Measurements from ENCODE around the gene POLR2H. TPM values are rescaled to one million over a fixed set of nuclear protein-coding genes. Genes with fewer than 3 reads are reported as not detected.
A peak's percentile ranks its signal among the peaks of the same experiment; 100 is the strongest.

The POLR2H gene
- total and polyA plus RNA-seq, 10 of the 15 experiments (the other 5 are each of a cell fraction or from before 2014, with no cell fraction given): 74.2 to 357 (median 143) TPM

DNA sequence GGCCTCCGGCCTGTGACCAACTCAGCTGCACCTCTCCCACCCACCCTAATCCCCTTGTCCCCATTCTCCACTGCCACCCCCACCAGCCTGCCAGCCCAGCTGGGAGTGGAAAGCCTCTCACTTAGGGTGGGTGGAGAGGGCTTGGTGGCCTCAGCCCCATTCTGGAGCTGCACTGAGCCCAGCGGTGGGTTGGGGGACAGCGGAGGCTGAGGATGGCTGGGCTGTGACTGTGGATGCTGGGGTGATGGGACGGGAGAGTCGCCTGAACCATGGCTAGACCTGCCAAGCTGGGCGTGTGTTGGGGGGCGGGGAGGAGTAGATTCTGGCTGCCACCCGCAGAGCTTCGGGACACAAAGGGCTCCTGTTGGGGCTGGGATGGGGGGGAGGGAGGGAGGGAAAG, 1.9 kb upstream of the POLR2H start (continued):
- no peak for TF ChIP-seq MTA2 (IDR thresholded peaks at IDR 0.05; ENCODE audit: low read depth)
- no peak for TF ChIP-seq CREB1 (IDR thresholded peaks at IDR 0.05; ENCODE audit: low read depth)

DNA sequence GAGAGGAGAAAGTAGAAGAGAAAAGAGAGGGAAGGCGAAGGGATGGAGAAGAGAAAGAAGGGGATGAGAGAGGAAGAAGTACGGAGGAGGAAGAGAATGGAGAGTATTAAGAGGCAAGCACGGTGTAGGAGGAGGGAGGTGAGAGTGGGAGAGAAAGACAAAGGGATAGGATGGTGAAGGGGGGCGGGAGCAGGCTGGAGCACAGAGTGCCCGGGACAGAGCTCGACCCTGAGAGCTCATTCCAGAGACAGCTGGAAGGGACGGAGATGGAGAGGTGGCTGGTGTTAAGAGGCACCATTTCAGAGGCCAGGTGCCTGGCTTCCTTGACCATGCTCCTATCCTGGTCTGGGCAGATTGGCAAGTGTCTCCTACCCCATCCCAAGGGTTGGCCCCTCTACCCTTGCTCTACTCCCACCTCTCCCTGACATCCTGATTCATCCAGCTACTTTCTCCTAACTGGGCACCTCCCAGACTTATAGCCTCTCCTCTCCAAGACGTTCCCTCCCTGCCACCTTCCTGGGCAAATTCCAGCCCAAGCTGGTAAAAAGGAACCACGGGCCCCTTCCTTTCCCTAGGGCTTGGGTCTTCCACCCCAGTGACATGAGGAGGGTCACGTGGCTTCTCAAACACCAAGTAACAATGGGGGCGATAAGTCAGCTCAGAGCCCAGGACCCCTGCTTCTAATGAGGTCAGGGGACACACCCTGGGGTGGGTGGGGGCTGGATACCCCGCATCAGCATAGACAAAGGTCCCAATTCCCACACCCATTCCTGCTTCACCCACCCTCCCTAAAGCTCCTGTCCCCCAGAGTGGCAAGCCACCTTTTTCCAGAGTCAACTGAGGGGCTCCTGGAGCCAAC, 1.2 kb upstream of the POLR2H start:
- RAD21 ChIA-PET (ENCODE audit: unreplicated experiment): no interaction called here
- SMC1A ChIA-PET (ENCODE audit: uncharacterized antibody, unreplicated experiment): no interaction called here
- TF ChIP-seq TARDBP (IDR thresholded peaks at IDR 0.05; ENCODE audit: borderline replicate concordance) (no peak), PAX5 (IDR thresholded peaks at IDR 0.05; ENCODE audit: borderline replicate concordance, low read depth, low read length) (no peak), SUPT20H (IDR thresholded peaks at IDR 0.05; ENCODE audit: borderline replicate concordance, control insufficient read depth, low read depth, low read length) (no peak), MEF2B (IDR thresholded peaks at IDR 0.05; ENCODE audit: partially characterized antibody, poor library complexity, severe bottlenecking) (no peak), SMARCA5 (IDR thresholded peaks at IDR 0.05) (no peak), SMC3 (IDR thresholded peaks at IDR 0.05; ENCODE audit: borderline replicate concordance, low read length) (no peak)
- TF ChIP-seq, protein P1, sequence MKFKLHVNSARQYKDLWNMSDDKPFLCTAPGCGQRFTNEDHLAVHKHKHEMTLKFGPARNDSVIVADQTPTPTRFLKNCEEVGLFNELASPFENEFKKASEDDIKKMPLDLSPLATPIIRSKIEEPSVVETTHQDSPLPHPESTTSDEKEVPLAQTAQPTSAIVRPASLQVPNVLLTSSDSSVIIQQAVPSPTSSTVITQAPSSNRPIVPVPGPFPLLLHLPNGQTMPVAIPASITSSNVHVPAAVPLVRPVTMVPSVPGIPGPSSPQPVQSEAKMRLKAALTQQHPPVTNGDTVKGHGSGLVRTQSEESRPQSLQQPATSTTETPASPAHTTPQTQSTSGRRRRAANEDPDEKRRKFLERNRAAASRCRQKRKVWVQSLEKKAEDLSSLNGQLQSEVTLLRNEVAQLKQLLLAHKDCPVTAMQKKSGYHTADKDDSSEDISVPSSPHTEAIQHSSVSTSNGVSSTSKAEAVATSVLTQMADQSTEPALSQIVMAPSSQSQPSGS (IDR thresholded peaks at IDR 0.05; ENCODE audit: low read length): no peak

More for the DNA sequence above, 1.2 kb upstream of the POLR2H start:
- Histone ChIP-seq H3K9me3 (replicated peaks; ENCODE audit: control insufficient read depth, insufficient read depth, low read length) (no peaks in the 10 kb centered on the region), H3K4me3 (peak overlapping the region; percentile 67; the same call in 1 of the 2 replicates), H4K20me1 (ENCODE audit: control insufficient read depth, insufficient read depth) (no peaks in the 10 kb centered on the region), H3K79me2 (ENCODE audit: control insufficient read depth, insufficient read depth, low read length) (peaks cover 18% of the 10 kb centered on the region), H2AFZ (ENCODE audit: control insufficient read depth, low read depth, low read length) (no peak overlapping the region), H3K27ac (ENCODE audit: control insufficient read depth, insufficient read depth) (no peak overlapping the region), H3K4me1 (ENCODE audit: control insufficient read depth, insufficient read depth, low read length) (peaks cover 10% of the 10 kb centered on the region), H3K9ac (ENCODE audit: control insufficient read depth, insufficient read depth, low read length) (no peak overlapping the region), H3K4me2 (ENCODE audit: control insufficient read depth, insufficient read depth) (peak overlapping the region; percentile 93), H3K36me3 (ENCODE audit: control insufficient read depth in 2 of 2, insufficient read depth in 2 of 2, low read length in 1 of 2) (no peaks in the 10 kb centered on the region), H3K27me3 (replicated peaks in 1 of 2; ENCODE audit: control insufficient read depth in 2 of 2, insufficient read depth in 2 of 2, low read length in 1 of 2) (no peaks in the 10 kb centered on the region; a peak in 1 of 4 replicates)
- in situ Hi-C loops (cut with MboI) (no loop called here), intact Hi-C loops (cut with micrococcal nuclease; ENCODE audit: unreplicated experiment) (loop anchor here (5.0 kb wide), 1 partner anchor 43 kb away; no protein-coding TSS in a partner anchor)
- CTCF ChIA-PET: interaction anchor here (1.3 to 2.9 kb wide), 3 partner anchors 11 to 154 kb away, joined by 4 to 10 read pairs (median 5); no protein-coding TSS in a partner anchor
- POLR2A ChIA-PET: interaction anchor here (0.6 kb wide), 1 partner anchor 181 kb away, joined by 4 read pairs; no protein-coding TSS in a partner anchor
- no peak for FAIRE-seq
- DNase-seq (ENCODE audit: low read depth, low spot score): no peak
- BruUV-seq (replicated peaks): no TSS peak
- ATAC-seq: no peak
- WGBS (ENCODE audit: insufficient coverage, insufficient replicate concordance, low lambda C conversion rate, missing lambda C conversion rate): 54% methylated on average over 12 of the region's 12 CpGs

Data from GM12878 (cell line).